T follicular helper cell (primary cell): Measurements from ENCODE around the gene GATC.

Experiments
- DNase-seq: peaks from one replicate; pipeline ENCODE4 v3.0.0-alpha.2; 2020; ENCODE audit warnings: low read depth

GATC gene

GRCh38 chr12:120497524-120498150 lies 51.4 kb downstream of the GATC start:
- no peak for DNase-seq

DNA sequence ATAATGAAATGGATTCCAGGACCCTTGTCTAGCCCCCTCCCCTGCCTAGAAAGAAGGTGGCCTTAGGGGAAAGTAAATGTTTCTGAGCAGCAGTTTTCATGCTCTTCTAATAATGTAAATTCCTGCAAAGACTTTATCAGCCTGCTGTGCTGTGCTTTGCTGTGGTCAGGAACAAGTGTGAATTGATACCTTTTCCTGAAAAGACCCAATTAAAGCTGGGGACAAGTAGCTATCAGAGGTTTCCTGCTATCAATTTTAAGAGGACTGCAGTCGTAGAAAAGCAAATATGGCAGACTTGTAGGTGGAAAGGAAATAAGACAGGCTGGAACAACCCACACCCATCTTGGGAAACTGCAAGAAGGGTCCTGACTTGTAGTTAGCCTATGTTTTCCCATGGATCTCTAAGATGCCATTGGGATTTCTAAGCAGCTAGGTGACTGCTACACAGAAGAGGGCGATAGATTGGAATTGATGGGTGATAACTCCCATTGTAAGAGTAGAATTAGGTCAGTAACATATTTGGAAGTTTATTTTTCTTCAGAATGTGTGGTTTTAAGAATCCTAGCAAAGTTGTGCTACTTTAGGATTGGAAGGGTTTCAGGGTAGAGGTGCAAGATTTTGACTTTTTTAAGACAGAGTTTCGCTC lies 52.7 kb downstream of the GATC start:
- no peak for DNase-seq

DNA sequence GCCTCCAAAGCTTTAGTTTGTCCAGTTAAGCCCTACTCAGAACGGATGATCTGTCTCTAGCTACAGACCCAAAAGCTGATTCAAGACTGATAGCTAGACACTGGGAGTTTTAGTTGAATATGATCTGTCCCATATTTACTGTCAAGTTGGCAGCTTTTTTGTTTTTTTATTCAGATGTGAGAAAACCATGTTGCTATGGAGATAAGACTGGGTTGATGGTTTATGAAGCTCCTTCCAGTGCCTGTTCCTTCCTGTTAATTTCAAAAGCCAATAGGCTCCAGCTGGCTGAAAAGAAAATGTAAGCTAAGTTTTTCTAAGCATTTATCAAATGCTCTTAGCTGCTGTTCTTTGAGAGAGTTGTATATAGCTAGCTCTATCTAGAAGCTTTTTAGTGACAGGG lies 54.3 kb downstream of the GATC start:
- DNase-seq: no peak

DNA sequence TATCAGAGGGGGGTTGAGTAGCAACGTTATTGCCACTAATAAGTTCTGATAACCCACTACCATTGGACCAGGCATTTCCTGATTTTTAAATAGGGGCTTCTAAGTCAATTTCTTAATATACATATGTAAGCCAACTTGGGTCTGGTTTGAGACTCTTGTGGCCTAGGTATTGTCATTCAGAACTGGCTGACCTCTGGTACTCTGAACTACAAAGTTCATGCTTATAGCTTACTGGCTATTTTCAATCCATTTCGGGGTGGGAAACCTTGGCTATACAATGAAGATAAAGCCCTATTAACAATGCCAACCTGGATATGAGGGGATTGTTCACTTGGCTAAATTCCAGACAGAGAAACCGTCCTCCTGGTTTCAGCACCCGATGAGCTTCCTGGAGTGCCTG lies 58.3 kb downstream of the GATC start:
- no peak for DNase-seq

- DNase-seq: no peak
Observed at GRCh38 chr12:120508537-120508936, 62.3 kb downstream of the GATC start.
